ENCODE results near the gene SUPT16H. TPM values are rescaled to one million over a fixed set of nuclear protein-coding genes. Genes with fewer than 3 reads are reported as not detected.

Gene SUPT16H
- total and polyA plus RNA-seq, 2 experiments from 2014 or later = 187 to 268 TPM

DNA sequence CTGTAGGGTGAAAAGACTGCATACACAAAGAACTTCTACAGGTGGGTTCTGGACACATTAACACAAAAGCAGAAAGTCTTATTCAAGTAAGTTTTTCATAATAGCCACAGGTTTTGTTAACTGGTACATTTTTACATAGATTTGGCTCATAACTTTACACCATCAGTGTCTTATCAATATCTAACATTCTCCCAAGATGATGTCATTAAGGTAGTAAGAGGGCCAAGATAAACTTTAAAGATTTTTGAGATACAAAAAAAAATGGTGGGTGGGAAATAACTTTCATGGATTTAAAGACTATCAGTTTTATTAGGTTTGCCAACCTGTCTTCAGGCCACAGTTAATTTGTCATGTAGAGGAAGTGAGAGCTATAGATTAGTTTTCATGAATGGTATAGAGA lies 1.7 kb downstream of the SUPT16H start:
- peaks cover 3% of the 10 kb centered on the region; the same call in 1 of the 2 replicates for H3K4me1 ChIP-seq (ENCODE audit: insufficient read depth)
- DNase-seq (ENCODE audit: low spot score) = no peak
- H3K36me3 ChIP-seq (ENCODE audit: insufficient read depth) = no peaks in the 10 kb centered on the region; the same call in 1 of the 2 replicates
- no peaks in the 10 kb centered on the region for H3K27me3 ChIP-seq (ENCODE audit: insufficient read depth)
- peaks cover 67% of the 10 kb centered on the region for H3K79me2 ChIP-seq (replicated peaks; ENCODE audit: insufficient read depth)
- peak overlapping the region; percentile 81 for H3K4me2 ChIP-seq
- TF ChIP-seq CREB1 (CRISPR knock-in tag; IDR thresholded peaks at IDR 0.05; ENCODE audit: low read depth) (no peak), NANOG (IDR thresholded peaks at IDR 0.05; ENCODE audit: borderline replicate concordance) (no peak), POLR2AphosphoS5 (IDR thresholded peaks at IDR 0.05; ENCODE audit: low read depth) (no peak), ZNF331 (CRISPR knock-in tag; IDR thresholded peaks at IDR 0.05; ENCODE audit: low read depth) (no peak), EZH2phosphoT487 (IDR thresholded peaks at IDR 0.05; ENCODE audit: unreplicated experiment) (no peak), STAT1 (IDR thresholded peaks at IDR 0.05; ENCODE audit: unreplicated experiment) (no peak), EZH2 (IDR thresholded peaks at IDR 0.05; ENCODE audit: low read depth, unreplicated experiment) (no peak), ZNF114 (CRISPR knock-in tag; IDR thresholded peaks at IDR 0.05) (no peak), JUNB (IDR thresholded peaks at IDR 0.05; ENCODE audit: unreplicated experiment) (no peak)
- TF ChIP-seq, protein P1, sequence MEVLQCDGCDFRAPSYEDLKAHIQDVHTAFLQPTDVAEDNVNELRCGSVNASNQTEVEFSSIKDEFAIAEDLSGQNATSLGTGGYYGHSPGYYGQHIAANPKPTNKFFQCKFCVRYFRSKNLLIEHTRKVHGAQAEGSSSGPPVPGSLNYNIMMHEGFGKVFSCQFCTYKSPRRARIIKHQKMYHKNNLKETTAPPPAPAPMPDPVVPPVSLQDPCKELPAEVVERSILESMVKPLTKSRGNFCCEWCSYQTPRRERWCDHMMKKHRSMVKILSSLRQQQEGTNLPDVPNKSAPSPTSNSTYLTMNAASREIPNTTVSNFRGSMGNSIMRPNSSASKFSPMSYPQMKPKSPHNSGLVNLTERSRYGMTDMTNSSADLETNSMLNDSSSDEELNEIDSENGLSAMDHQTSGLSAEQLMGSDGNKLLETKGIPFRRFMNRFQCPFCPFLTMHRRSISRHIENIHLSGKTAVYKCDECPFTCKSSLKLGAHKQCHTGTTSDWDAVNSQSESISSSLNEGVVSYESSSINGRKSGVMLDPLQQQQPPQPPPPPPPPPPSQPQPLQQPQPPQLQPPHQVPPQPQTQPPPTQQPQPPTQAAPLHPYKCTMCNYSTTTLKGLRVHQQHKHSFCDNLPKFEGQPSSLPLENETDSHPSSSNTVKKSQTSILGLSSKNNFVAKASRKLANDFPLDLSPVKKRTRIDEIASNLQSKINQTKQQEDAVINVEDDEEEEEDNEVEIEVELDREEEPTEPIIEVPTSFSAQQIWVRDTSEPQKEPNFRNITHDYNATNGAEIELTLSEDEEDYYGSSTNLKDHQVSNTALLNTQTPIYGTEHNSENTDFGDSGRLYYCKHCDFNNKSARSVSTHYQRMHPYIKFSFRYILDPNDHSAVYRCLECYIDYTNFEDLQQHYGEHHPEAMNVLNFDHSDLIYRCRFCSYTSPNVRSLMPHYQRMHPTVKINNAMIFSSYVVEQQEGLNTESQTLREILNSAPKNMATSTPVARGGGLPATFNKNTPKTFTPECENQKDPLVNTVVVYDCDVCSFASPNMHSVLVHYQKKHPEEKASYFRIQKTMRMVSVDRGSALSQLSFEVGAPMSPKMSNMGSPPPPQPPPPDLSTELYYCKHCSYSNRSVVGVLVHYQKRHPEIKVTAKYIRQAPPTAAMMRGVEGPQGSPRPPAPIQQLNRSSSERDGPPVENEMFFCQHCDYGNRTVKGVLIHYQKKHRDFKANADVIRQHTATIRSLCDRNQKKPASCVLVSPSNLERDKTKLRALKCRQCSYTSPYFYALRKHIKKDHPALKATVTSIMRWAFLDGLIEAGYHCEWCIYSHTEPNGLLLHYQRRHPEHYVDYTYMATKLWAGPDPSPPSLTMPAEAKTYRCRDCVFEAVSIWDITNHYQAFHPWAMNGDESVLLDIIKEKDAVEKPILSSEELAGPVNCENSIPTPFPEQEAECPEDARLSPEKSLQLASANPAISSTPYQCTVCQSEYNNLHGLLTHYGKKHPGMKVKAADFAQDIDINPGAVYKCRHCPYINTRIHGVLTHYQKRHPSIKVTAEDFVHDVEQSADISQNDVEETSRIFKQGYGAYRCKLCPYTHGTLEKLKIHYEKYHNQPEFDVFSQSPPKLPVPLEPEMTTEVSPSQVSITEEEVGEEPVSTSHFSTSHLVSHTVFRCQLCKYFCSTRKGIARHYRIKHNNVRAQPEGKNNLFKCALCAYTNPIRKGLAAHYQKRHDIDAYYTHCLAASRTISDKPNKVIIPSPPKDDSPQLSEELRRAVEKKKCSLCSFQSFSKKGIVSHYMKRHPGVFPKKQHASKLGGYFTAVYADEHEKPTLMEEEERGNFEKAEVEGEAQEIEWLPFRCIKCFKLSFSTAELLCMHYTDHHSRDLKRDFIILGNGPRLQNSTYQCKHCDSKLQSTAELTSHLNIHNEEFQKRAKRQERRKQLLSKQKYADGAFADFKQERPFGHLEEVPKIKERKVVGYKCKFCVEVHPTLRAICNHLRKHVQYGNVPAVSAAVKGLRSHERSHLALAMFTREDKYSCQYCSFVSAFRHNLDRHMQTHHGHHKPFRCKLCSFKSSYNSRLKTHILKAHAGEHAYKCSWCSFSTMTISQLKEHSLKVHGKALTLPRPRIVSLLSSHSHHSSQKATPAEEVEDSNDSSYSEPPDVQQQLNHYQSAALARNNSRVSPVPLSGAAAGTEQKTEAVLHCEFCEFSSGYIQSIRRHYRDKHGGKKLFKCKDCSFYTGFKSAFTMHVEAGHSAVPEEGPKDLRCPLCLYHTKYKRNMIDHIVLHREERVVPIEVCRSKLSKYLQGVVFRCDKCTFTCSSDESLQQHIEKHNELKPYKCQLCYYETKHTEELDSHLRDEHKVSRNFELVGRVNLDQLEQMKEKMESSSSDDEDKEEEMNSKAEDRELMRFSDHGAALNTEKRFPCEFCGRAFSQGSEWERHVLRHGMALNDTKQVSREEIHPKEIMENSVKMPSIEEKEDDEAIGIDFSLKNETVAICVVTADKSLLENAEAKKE (CRISPR knock-in tag; IDR thresholded peaks at IDR 0.05) = no peak
- TF ChIP-seq, protein P2, sequence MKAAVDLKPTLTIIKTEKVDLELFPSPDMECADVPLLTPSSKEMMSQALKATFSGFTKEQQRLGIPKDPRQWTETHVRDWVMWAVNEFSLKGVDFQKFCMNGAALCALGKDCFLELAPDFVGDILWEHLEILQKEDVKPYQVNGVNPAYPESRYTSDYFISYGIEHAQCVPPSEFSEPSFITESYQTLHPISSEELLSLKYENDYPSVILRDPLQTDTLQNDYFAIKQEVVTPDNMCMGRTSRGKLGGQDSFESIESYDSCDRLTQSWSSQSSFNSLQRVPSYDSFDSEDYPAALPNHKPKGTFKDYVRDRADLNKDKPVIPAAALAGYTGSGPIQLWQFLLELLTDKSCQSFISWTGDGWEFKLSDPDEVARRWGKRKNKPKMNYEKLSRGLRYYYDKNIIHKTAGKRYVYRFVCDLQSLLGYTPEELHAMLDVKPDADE (IDR thresholded peaks at IDR 0.05) = no peak
- TF ChIP-seq, protein P3, sequence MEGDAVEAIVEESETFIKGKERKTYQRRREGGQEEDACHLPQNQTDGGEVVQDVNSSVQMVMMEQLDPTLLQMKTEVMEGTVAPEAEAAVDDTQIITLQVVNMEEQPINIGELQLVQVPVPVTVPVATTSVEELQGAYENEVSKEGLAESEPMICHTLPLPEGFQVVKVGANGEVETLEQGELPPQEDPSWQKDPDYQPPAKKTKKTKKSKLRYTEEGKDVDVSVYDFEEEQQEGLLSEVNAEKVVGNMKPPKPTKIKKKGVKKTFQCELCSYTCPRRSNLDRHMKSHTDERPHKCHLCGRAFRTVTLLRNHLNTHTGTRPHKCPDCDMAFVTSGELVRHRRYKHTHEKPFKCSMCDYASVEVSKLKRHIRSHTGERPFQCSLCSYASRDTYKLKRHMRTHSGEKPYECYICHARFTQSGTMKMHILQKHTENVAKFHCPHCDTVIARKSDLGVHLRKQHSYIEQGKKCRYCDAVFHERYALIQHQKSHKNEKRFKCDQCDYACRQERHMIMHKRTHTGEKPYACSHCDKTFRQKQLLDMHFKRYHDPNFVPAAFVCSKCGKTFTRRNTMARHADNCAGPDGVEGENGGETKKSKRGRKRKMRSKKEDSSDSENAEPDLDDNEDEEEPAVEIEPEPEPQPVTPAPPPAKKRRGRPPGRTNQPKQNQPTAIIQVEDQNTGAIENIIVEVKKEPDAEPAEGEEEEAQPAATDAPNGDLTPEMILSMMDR (conservative IDR thresholded peaks at IDR 0.05; ENCODE audit: low read depth in 2 of 2) = no peak
- TF ChIP-seq, protein P4, sequence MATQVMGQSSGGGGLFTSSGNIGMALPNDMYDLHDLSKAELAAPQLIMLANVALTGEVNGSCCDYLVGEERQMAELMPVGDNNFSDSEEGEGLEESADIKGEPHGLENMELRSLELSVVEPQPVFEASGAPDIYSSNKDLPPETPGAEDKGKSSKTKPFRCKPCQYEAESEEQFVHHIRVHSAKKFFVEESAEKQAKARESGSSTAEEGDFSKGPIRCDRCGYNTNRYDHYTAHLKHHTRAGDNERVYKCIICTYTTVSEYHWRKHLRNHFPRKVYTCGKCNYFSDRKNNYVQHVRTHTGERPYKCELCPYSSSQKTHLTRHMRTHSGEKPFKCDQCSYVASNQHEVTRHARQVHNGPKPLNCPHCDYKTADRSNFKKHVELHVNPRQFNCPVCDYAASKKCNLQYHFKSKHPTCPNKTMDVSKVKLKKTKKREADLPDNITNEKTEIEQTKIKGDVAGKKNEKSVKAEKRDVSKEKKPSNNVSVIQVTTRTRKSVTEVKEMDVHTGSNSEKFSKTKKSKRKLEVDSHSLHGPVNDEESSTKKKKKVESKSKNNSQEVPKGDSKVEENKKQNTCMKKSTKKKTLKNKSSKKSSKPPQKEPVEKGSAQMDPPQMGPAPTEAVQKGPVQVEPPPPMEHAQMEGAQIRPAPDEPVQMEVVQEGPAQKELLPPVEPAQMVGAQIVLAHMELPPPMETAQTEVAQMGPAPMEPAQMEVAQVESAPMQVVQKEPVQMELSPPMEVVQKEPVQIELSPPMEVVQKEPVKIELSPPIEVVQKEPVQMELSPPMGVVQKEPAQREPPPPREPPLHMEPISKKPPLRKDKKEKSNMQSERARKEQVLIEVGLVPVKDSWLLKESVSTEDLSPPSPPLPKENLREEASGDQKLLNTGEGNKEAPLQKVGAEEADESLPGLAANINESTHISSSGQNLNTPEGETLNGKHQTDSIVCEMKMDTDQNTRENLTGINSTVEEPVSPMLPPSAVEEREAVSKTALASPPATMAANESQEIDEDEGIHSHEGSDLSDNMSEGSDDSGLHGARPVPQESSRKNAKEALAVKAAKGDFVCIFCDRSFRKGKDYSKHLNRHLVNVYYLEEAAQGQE (IDR thresholded peaks at IDR 0.05; ENCODE audit: unreplicated experiment) = no peak
- H3K27ac ChIP-seq (ENCODE audit: low read depth) = no peak overlapping the region
- H3F3A ChIP-seq (replicated peaks; ENCODE audit: low read depth) = peaks cover 9% of the 10 kb centered on the region
- H3K9me2 ChIP-seq (ENCODE audit: insufficient read depth) = no peaks in the 10 kb centered on the region
- no peak overlapping the region for H2AFZ ChIP-seq
- Mint-ChIP-seq H3K27me3 (ENCODE audit: insufficient read depth, low read depth, poor library complexity) (peaks cover 16% of the 10 kb centered on the region), H3K4me1 (peaks cover 10% of the 10 kb centered on the region), H3K36me3 (ENCODE audit: low read depth) (peaks cover 46% of the 10 kb centered on the region), H3K4me3 (peak overlapping the region; percentile 97), H3K9me3 (no peaks in the 10 kb centered on the region), H3K27ac (peak overlapping the region; percentile 73)
- peak overlapping the region; percentile 87 for H3K4me3 ChIP-seq
- peaks cover 31% of the 10 kb centered on the region for H4K20me1 ChIP-seq (replicated peaks; ENCODE audit: insufficient read depth)
- no peak for ATAC-seq

Measured in GM23338 (cell line).